ENCODE data around the gene NLRX1.
"Not testable (repeated sequence)": the region's sequence is repeated elsewhere in the genome, so short reads cannot be mapped to it uniquely, and the experiment has no call there.

Gene NLRX1

DNA sequence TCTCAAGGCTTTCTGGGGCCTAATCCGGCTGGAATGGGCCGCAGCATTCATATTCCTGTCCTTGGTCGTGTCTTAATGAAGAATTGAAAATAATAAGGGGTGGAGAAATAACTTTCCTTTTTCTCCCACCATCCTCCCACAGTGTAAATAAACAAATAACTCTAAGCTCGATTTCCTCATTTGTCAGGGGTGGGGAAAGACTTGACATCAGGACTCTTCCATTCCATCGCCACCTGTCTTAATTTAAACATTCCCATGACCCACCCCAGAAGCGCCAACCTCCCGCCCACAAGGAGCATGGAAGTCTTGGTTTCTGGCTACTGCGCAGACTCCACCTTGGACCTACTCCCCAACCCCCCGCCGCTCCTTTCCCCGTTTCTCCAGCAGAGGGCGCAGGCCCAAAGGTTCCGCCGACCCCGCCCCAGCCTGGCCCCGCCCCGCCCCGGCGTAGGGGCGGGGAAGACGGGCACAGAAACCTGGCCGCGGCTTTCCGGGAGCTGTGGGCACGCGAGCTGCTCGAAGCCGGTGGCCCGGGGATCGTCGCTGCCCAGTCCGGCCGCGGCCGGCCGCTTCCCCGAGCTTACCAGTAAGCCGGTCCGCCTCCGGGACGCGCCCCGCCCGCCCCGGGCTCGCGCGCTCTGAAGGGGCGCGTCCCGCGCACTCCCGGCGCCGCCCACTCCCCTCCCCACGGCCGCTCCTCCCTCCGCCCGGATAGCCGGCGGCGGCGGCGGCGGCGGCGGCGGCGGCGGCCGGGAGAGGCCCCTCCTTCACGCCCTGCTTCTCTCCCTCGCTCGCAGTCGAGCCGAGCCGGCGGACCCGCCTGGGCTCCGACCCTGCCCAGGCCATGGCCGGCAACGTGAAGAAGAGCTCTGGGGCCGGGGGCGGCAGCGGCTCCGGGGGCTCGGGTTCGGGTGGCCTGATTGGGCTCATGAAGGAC is 37.3 kb downstream of the NLRX1 start, which contains the start of gene CBL:
Gene CBL (plus strand): TSS at position 766 of the 937 bp plus-strand sequence. CDS start 79 bp downstream, at position 845.
- in situ Hi-C loops (cut with MboI; ENCODE audit: low sequenced_read_pairs) = no loop called here

GRCh38 chr11:119206511-119207414 is 38.2 kb downstream of the NLRX1 start:
- in situ Hi-C loops (cut with MboI; ENCODE audit: low sequenced_read_pairs) = no loop called here

DNA sequence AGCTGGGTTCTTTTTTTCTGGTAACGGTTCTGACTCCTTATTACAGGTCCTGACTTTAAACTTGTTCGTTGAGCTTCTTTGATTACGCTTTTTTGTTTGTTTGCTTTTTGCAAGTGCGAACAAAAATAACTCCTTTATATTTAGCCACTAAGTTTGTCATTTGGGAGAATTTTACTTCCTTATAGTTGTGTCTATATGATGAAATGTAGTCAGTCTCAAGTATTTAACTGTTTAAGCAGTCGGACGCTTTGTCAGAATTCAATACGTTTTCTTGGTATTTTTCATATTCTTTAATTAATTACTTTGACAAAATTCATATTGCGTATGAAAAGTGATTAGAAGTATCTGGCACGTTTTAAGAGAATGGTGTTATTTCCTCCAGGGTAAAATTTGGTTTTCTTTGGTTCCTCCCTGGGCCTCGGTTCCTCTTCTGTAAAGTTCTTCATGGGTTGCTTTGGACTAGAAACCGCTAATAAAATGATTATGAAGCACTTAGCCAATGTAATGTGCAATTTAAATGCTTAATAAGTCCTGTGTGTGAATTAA is 39.0 kb downstream of the NLRX1 start:
- in situ Hi-C loops (cut with MboI; ENCODE audit: low sequenced_read_pairs) = no loop called here

DNA sequence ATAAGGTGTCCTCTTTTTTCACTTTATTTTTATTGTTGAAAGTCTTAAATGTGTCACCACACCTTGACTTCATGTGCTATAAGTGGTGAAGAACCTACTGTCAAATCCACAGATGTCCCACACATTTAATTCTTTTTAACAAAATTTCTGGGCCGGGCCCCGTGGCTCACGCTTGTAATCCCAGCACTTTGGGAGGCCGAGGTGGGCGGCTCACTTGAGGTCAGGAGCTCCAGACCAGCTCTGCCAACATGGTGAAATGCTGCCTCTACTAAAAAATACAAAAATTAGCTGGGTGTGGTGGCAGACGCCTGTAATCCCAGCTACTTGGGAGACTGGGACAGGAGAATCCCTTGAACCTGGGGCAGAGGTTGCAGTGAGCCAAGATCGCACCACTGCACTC is 40.7 kb downstream of the NLRX1 start:
- in situ Hi-C loops (cut with MboI; ENCODE audit: low sequenced_read_pairs) = no loop called here

- in situ Hi-C loops (cut with MboI; ENCODE audit: low sequenced_read_pairs) = no loop called here
These were observed 41.5 kb downstream of the NLRX1 start for GRCh38 chr11:119210050-119210449.

DNA sequence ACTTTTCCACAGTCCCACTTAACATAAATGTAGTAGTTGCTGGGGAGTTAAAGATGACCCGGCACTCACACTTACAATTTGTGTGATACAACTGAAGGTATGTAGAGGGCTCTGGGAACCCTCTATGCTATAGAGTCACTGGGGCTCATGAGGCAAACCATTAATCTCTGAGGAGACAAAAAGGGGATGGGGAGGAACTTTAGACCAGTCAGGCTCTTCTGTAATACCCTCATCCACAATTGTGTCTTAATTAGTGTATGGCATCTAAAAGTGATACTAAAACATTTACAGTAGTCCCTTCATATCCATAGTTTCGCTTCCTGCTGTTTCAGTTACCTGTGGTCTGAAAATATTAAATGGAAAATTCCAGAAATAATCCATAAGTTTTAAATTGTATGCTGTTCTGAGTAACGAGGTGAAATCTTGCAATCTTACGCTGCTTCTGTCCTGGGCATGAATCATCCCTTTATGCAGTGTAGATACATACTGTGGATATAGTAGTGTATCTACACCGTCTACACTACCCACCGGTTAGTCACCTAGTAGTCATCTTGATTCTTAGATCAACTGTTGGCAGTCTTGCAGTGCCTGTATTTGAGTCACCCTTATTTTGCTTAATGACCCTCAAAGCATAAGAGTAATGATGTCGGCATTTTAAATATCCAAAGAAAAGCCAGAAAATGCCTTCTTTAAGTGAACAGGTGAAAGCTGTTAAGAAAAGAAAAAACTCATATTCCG is 49.8 kb downstream of the NLRX1 start:
- in situ Hi-C loops (cut with MboI; ENCODE audit: low sequenced_read_pairs) = no loop called here

- in situ Hi-C loops (cut with MboI; ENCODE audit: low sequenced_read_pairs) = no loop called here
These were observed 53.8 kb downstream of the NLRX1 start for GRCh38 chr11:119222308-119222707.

DNA sequence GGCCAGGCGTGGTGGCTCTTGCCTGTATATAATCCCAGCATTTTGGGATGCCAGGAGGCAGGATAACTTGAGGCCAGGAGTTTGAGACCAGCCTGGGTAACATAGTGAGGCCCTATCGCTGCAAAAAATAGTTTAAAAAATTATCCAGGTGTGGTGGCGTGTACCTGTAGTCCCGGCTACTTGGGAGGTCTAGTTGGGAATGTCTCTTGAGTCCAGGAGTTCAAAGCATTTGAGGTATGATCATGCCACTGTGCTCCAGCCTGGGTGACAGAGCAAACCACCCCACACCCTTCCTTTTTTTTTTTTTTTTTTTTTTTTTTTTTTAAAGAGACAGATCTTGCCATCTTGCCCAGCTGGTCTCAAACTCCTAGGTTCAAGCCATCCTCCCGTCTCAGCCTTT is 54.4 kb downstream of the NLRX1 start:
- in situ Hi-C loops (cut with MboI; ENCODE audit: low sequenced_read_pairs) = no loop called here

- in situ Hi-C loops (cut with MboI; ENCODE audit: low sequenced_read_pairs) = no loop called here
These were observed 55.3 kb downstream of the NLRX1 start for GRCh38 chr11:119223856-119224255.

DNA sequence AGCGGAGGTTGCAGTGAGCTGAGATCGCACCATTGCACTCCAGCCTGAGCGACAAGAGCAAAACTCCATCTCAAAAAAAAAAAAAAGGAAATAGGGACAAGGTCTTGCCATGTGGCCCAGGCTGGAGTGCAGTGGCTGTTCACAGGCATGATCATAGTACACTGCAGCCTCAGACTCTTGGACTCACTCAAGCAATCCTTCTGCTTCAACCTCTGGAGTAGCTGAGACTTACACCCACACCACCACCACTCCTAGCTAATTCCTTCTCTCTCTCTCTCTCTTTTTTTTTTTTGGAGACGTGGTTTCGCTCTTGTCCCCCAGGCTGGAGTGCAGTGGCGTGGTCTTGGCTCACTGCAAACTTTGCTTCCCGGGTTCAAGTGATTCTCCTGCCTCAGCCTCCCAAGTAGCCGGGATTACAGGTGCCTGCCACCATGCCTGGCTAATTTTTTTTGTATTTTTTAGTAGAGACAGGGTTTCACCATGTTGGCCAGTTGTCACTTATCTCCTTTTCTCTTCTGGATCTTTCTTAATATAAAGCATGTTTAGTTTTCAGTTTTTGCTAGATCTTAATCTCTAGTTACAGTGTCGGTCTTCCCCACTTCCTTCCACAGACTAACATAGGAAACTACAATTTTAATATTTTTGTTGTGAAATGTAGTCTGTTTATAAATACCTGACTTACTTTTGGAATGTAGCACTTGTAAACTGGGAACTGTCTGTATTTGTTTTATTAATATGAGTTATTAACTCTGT is 60.2 kb downstream of the NLRX1 start:
- in situ Hi-C loops (cut with MboI; ENCODE audit: low sequenced_read_pairs) = not testable (repeated sequence)

DNA sequence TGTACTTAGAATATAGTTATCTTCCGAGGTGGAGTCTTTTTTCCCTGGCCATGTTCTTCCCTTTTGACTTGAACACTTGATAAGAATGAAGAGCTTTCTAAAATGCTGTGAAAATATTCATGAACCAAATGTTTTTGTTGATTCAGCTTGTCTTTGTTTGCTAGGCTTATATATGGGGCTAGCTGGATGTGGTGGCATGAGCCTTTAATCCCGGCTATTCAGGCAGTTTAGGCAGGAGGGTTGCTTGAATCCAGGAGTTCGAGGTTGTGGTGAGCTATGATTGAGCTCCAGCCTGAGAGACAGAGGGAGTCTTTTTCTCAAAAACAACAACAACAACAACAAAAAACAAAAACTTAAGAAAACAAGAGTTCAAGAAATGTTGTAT is 60.8 kb downstream of the NLRX1 start:
- in situ Hi-C loops (cut with MboI; ENCODE audit: low sequenced_read_pairs) = no loop called here

DNA sequence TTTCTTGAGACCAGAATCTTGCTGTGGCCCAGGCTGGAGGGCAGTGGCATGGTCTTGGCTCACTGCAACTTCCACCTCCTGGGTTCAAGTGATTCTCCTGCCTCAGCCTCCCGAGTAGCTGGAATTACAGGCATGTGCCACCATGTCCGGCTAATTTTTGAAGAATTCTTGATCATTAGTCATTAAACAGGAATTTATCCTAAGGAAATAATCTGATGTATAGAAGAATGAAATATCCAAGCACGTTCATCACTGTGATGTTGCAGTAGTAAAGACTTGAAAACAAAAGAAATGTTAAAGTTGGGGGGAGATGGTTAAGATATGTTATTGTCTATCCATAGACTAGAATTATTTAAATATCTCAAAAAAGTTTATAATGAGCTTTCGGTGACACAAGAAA is 61.2 kb downstream of the NLRX1 start:
- in situ Hi-C loops (cut with MboI; ENCODE audit: low sequenced_read_pairs) = no loop called here
